HepG2 (cell line): ENCODE measurements around the gene CAMTA1. TPM values are rescaled to one million over a fixed set of nuclear protein-coding genes. Genes with fewer than 3 reads are reported as not detected.

Source experiments
- ATAC-seq: fragments of 200-7000 bp; cut with Tn5 transposase; 3 replicates; pipeline ENCODE4 v1.9.1; 2020; ENCODE audit warnings: mild to moderate bottlenecking, moderate library complexity
- BruUV-seq: library from RNA; stranded (reverse); fragments of 400-500 nt; replicated peaks from 2 replicates; lab custom pipeline; 2021; lab: Mats Ljungman, UMichigan
- CTCF ChIA-PET: fragments of 300-600 bp; formaldehyde crosslinking; extraction: SDS; loops from one replicate; lab custom pipeline; 2021; ENCODE audit warnings: low total read pairs, inconsistent platforms, low intra/inter-chr PET ratio; lab: Yijun Ruan, JAX
- POLR2A ChIA-PET: fragments of 350-600 bp; sonication (Branson Sonifier 250); formaldehyde crosslinking; loops from one replicate; lab custom pipeline; 2020; ENCODE audit warnings: antibody characterized with exemption, inconsistent platforms; lab: Yijun Ruan, JAX
- DNase-seq: peaks from one replicate; pipeline ENCODE4 v3.0.0-alpha.2; 2015; ENCODE audit warnings: low spot score
- FAIRE-seq: peaks from 3 replicates; lab custom pipeline; 2011; peaks lifted over from hg19 to GRCh38; lab: Jason Lieb, UNC
- H2AFZ ChIP-seq: one replicate; pipeline ENCODE4 v1.6.1; 2011; ENCODE audit warnings: low read length, inconsistent platforms
- H3K27ac ChIP-seq: fragments of 300-600 bp; 3 replicates; pipeline ENCODE4 v1.8.0; 2011; ENCODE audit warnings: mixed run types, mild to moderate bottlenecking, mixed read lengths, low read length, inconsistent platforms; ENCODE audit not compliant: insufficient read depth; ENCODE audit errors: extremely low read length
- H3K27me3 ChIP-seq, 2 experiments: fragments of 200-600 bp in 1 of 2; 2 replicates in 1 of 2; 3 replicates in 1 of 2; pipeline versions ENCODE4 v1.6.0 to v1.8.0; 2011; ENCODE audit warnings: low read length in 2 of 2, mild to moderate bottlenecking in 2 of 2, moderate library complexity in 2 of 2, inconsistent platforms in 1 of 2; ENCODE audit not compliant: insufficient read depth in 2 of 2, control insufficient read depth in 1 of 2
- H3K36me3 ChIP-seq, 2 experiments: fragments of 200-600 bp in 1 of 2; replicated peaks in 1 of 2; 2 replicates in 1 of 2; 3 replicates in 1 of 2; pipeline versions ENCODE4 v1.5.1 to v1.8.0; 2011; ENCODE audit warnings: low read length in 2 of 2, inconsistent platforms in 1 of 2; ENCODE audit not compliant: insufficient read depth in 2 of 2, control insufficient read depth in 1 of 2
- H3K4me1 ChIP-seq: 2 replicates; pipeline ENCODE4 v1.5.1; 2012; ENCODE audit warnings: low read length, inconsistent platforms; ENCODE audit not compliant: insufficient read depth
- H3K4me2 ChIP-seq: 2 replicates; pipeline ENCODE4 v1.6.0; 2011; ENCODE audit warnings: low read depth, low read length, inconsistent platforms
- H3K4me3 ChIP-seq, 3 experiments: fragments of 200-600 bp in 1 of 3; sonication (generic), shearing (Covaris generic) in 1 of 3; replicated peaks in 1 of 3; 2 replicates each; pipeline ENCODE4 v1.5.1; 2011 to 2016; ENCODE audit warnings: low read length in 3 of 3, inconsistent platforms in 2 of 3, low read depth in 2 of 3, mild to moderate bottlenecking in 2 of 3, control low read depth in 1 of 3, mixed read lengths in 1 of 3; ENCODE audit not compliant: insufficient read depth in 1 of 3
- H3K79me2 ChIP-seq: one replicate; pipeline ENCODE4 v1.6.1; 2011; ENCODE audit warnings: low read length, inconsistent platforms; ENCODE audit not compliant: insufficient read depth
- H3K9ac ChIP-seq: 2 replicates; pipeline ENCODE4 v1.6.0; 2011; ENCODE audit warnings: mild to moderate bottlenecking, low read depth, low read length, inconsistent platforms; ENCODE audit not compliant: insufficient read depth
- H3K9me3 ChIP-seq: 2 replicates; pipeline ENCODE4 v1.5.1; 2012; ENCODE audit warnings: mild to moderate bottlenecking, low read length
- H4K20me1 ChIP-seq: 2 replicates; pipeline ENCODE4 v1.6.0; 2011; ENCODE audit warnings: inconsistent platforms, mild to moderate bottlenecking, low read length, moderate library complexity; ENCODE audit not compliant: insufficient read depth
- ADNP ChIP-seq: sonication (generic); formaldehyde crosslinking; IDR thresholded peaks from 2 replicates; pipeline ENCODE4 v1.4.0; 2020; ENCODE audit warnings: missing genetic modification reagents
- ATF7 ChIP-seq, 2 experiments: fragments of 450-650 bp in 1 of 2; sonication (generic) in 1 of 2; formaldehyde crosslinking in 1 of 2; IDR thresholded peaks; 2 replicates each; pipeline versions ENCODE4 v1.4.0 to v1.6.1; 2016 to 2020; ENCODE audit warnings: antibody characterized with exemption in 1 of 2, mild to moderate bottlenecking in 1 of 2, missing genetic modification reagents in 1 of 2
- DR1 ChIP-seq: sonication (generic); formaldehyde crosslinking; IDR thresholded peaks from 2 replicates; pipeline ENCODE4 v1.8.0; 2021; ENCODE audit warnings: mild to moderate bottlenecking, missing genetic modification reagents, inconsistent platforms
- KDM1A ChIP-seq: IDR thresholded peaks from 2 replicates; pipeline ENCODE4 v1.6.1; 2016; ENCODE audit warnings: missing compliant biosample characterization
- NAIF1 ChIP-seq: sonication (generic); formaldehyde crosslinking; IDR thresholded peaks from 2 replicates; pipeline ENCODE4 v1.5.0; 2020; ENCODE audit warnings: mild to moderate bottlenecking, missing genetic modification reagents, borderline replicate concordance
- NCOA1 ChIP-seq: sonication (generic); formaldehyde crosslinking; IDR thresholded peaks from 2 replicates; pipeline ENCODE4 v1.9.0; 2021; ENCODE audit warnings: missing genetic modification reagents
- PHF5A ChIP-seq: IDR thresholded peaks from one replicate; pipeline ENCODE4 v1.6.1; 2018; ENCODE audit warnings: low read depth, missing genetic modification reagents; ENCODE audit not compliant: unreplicated experiment
- ZNF33B ChIP-seq: sonication (generic); formaldehyde crosslinking; IDR thresholded peaks from 2 replicates; pipeline ENCODE4 v1.5.1; 2020; ENCODE audit warnings: mild to moderate bottlenecking, missing genetic modification reagents
- WGBS: methylation state at CpG from one replicate; pipeline ENCODE4 v1.1.6; 2017; ENCODE audit warnings: low lambda C conversion rate; 5-methylcytosine and 5-hydroxymethylcytosine counted together
- in situ Hi-C: cut with HindIII; loops from 2 replicates; pipeline ENCODE4 v1.10.0; 2017; ENCODE audit warnings: low pct_unique_long_range_greater_than_20kb; ENCODE audit not compliant: extremely low pct_ligation_motif_present
- intact Hi-C: fragments of 100-400 bp; cut with micrococcal nuclease; formaldehyde crosslinking; loops from one replicate; pipeline ENCODE4 v1.10.0; 2022; ENCODE audit not compliant: unreplicated experiment
- polyA plus RNA-seq, 8 experiments: library from polyadenylated mRNA; depleted of rRNA in 3 of 8; stranded (reverse) in 7 of 8; unstranded in 1 of 8; fragments of >200 nt; fragmentation: Illumina TruSeq in 4 of 8; extraction: Trizol in 4 of 8; gene quantifications; 2 replicates each; pipeline versions ENCODE4 v1.2.1 to v1.2.3, GENCODE V29; 2011 to 2016; ENCODE audit warnings: low read depth in 4 of 8, missing spikeins in 1 of 8, mixed read lengths in 1 of 8; ENCODE audit not compliant: insufficient read depth in 1 of 8
- total RNA-seq, 5 experiments: library from RNA; depleted of rRNA; stranded (reverse); fragments of >200 nt; fragmentation: Illumina TruSeq; extraction: Trizol; gene quantifications; 2 replicates each; pipeline ENCODE4 v1.2.3, GENCODE V29; 2016; ENCODE audit warnings: low read depth in 1 of 5
- TF ChIP-seq, protein P1 (sequence below): sonication (generic); formaldehyde crosslinking; conservative IDR thresholded peaks from 2 replicates; pipeline ENCODE4 v1.8.0; 2022; ENCODE audit warnings: mild to moderate bottlenecking, moderate library complexity, missing genetic modification reagents
- TF ChIP-seq, protein P2 (sequence below): sonication (generic); formaldehyde crosslinking; IDR thresholded peaks from 2 replicates; pipeline ENCODE4 v1.8.0; 2022; ENCODE audit warnings: missing genetic modification reagents, mild to moderate bottlenecking, borderline replicate concordance
- TF ChIP-seq, protein P3 (sequence below): sonication (generic); formaldehyde crosslinking; IDR thresholded peaks from 2 replicates; pipeline ENCODE4 v1.4.0; 2020; ENCODE audit warnings: missing genetic modification reagents

CAMTA1 gene
- total and polyA plus RNA-seq, 2 of the 13 experiments (the other 11 are each of a cell fraction or from before 2014, with no cell fraction given), result 25.0 to 36.4 TPM

DNA sequence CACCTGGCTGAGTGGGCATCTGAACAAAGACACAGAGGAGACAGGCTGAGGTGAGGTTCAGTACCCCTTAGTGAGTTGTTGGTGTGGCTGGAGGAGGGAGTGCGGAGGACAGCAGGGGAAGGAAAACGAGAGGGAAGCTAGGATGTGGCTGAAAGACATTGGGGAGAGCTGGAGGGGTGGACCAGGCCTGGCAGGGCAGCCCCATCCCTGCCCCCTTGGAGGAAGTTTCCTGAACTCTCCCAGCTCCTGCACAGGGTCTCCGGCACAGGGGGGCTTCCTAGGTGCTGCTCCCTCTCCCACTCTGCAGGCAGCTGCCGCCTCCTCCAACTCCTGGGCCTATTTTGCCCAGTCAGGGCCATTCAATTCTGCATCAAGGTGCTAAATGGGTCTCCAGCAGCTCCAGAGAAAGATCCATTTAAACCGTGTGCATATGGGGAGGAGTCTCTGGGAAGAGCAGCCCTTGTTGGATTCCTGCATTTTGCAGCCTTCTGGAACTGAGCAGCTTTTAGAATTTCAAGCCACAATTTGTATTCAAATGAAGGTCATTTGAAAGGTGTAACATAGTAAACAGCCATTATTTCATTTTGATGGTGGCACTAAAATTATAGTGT, 193.9 kb downstream of the CAMTA1 start (continued):
- no peak for TF ChIP-seq KDM1A (CRISPR knock-in tag)
- TF ChIP-seq NAIF1, result no peak

DNA sequence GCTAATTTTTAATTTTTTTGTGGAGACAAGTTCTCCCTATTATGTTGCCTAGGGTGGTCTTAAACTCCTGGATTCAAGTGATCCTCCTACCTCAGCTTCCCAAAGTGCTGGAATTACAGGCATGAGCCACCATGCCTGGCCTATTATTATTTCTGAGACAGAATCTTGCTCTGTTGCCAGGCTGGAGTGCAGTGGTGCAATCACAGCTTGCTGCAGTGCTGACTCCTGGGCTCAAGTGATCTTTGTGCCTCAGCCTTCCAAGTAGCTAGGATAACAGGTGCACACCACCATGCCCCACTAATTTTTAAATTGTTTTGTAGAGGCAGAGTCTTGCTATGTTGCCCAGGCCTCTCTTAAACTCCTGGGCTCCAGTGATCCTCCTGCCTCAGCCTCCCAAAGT, 196.3 kb downstream of the CAMTA1 start:
- no peak overlapping the region for H3K4me3 ChIP-seq
- no peaks in the 10 kb centered on the region for H3K36me3 ChIP-seq
- TF ChIP-seq ZNF33B, result no peak
- no peak for TF ChIP-seq PHF5A (CRISPR knock-in tag)
- in situ Hi-C loops, result no loop called here
- H3K4me1 ChIP-seq, result no peaks in the 10 kb centered on the region
- CTCF ChIA-PET, result no interaction called here
- no peak overlapping the region for H2AFZ ChIP-seq
- H3K79me2 ChIP-seq, result no peaks in the 10 kb centered on the region
- H3K27me3 ChIP-seq, result peaks cover 0 to 24% of the 10 kb centered on the region in 2 experiments; a peak in 3 of 5 replicates
- no peak overlapping the region for H3K4me2 ChIP-seq
- no peaks in the 10 kb centered on the region for H3K9me3 ChIP-seq
- H4K20me1 ChIP-seq, result no peaks in the 10 kb centered on the region
- POLR2A ChIA-PET, result no interaction called here
- no peak for FAIRE-seq
- H3K9ac ChIP-seq, result no peak overlapping the region
- BruUV-seq, result no TSS peak
- ATAC-seq, result no peak
- H3K27ac ChIP-seq, result no peak overlapping the region
- intact Hi-C loops, result no loop called here
- DNase-seq, result no peak

DNA sequence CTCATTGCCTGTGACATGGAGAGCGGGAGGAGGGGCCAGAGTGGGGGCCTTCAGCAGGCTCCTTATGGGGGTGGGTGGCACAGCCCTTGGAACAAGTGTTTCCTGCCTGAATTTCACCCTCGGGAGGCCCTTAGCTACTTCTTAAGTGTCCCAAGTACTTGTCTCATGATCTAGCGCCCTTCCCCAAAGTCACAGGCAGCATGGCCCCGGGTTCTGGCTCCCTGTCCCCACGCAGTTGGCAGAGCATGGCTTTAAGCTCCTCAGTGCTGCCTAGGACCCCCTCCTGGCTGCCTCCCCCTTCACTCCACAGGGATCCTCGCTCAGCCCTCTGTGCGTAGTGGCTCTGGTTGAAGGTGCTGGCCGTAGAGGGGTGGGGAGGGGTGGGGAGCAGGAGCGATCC, 197.2 kb downstream of the CAMTA1 start:
- intact Hi-C loops, result no loop called here
- ChIA-PET POLR2A (no interaction called here), CTCF (no interaction called here)
- no peak for DNase-seq
- no peaks in the 10 kb centered on the region for H4K20me1 ChIP-seq
- no peak for FAIRE-seq
- ATAC-seq, result no peak
- H3K27ac ChIP-seq, result no peak overlapping the region
- H2AFZ ChIP-seq, result no peak overlapping the region
- no peaks in the 10 kb centered on the region for H3K9me3 ChIP-seq
- BruUV-seq, result no TSS peak
- 9% methylated on average over 5 of the region's 9 CpGs for WGBS
- no peaks in the 10 kb centered on the region for H3K4me1 ChIP-seq
- in situ Hi-C loops, result no loop called here
- no peaks in the 10 kb centered on the region for H3K36me3 ChIP-seq
- no peak overlapping the region for H3K9ac ChIP-seq
- no peak overlapping the region for H3K4me3 ChIP-seq
- H3K27me3 ChIP-seq, result peaks cover 0 to 25% of the 10 kb centered on the region in 2 experiments; a peak in 3 of 5 replicates
- H3K4me2 ChIP-seq, result no peak overlapping the region
- no peaks in the 10 kb centered on the region for H3K79me2 ChIP-seq
- TF ChIP-seq ATF7 (IDR thresholded peaks at IDR 0.05) (no peak), ATF7 (CRISPR knock-in tag; IDR thresholded peaks at IDR 0.05) (no peak), NCOA1 (CRISPR knock-in tag) (no peak), DR1 (CRISPR knock-in tag) (no peak), ADNP (CRISPR knock-in tag) (no peak)
- TF ChIP-seq, protein P1, sequence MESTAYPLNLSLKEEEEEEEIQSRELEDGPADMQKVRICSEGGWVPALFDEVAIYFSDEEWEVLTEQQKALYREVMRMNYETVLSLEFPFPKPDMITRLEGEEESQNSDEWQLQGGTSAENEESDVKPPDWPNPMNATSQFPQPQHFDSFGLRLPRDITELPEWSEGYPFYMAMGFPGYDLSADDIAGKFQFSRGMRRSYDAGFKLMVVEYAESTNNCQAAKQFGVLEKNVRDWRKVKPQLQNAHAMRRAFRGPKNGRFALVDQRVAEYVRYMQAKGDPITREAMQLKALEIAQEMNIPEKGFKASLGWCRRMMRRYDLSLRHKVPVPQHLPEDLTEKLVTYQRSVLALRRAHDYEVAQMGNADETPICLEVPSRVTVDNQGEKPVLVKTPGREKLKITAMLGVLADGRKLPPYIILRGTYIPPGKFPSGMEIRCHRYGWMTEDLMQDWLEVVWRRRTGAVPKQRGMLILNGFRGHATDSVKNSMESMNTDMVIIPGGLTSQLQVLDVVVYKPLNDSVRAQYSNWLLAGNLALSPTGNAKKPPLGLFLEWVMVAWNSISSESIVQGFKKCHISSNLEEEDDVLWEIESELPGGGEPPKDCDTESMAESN (CRISPR knock-in tag), result no peak
- TF ChIP-seq, protein P2, sequence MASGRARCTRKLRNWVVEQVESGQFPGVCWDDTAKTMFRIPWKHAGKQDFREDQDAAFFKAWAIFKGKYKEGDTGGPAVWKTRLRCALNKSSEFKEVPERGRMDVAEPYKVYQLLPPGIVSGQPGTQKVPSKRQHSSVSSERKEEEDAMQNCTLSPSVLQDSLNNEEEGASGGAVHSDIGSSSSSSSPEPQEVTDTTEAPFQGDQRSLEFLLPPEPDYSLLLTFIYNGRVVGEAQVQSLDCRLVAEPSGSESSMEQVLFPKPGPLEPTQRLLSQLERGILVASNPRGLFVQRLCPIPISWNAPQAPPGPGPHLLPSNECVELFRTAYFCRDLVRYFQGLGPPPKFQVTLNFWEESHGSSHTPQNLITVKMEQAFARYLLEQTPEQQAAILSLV, result no peak
- TF ChIP-seq, protein P3, sequence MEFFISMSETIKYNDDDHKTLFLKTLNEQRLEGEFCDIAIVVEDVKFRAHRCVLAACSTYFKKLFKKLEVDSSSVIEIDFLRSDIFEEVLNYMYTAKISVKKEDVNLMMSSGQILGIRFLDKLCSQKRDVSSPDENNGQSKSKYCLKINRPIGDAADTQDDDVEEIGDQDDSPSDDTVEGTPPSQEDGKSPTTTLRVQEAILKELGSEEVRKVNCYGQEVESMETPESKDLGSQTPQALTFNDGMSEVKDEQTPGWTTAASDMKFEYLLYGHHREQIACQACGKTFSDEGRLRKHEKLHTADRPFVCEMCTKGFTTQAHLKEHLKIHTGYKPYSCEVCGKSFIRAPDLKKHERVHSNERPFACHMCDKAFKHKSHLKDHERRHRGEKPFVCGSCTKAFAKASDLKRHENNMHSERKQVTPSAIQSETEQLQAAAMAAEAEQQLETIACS, result no peak
